T-cell (primary cell): ENCODE measurements around the gene GYS1. TPM values are rescaled to one million over a fixed set of nuclear protein-coding genes. Genes with fewer than 3 reads are reported as not detected.
"Not testable (repeated sequence)": the region's sequence is repeated elsewhere in the genome, so short reads cannot be mapped to it uniquely, and the experiment has no call there.

ENCODE experiments used
- ATAC-seq, 4 experiments: fragments of 200-7000 bp in 3 of 4; fragments of 150-1000 bp in 1 of 4; cut with Tn5 transposase; replicated peaks in 1 of 4; 1 replicate in 3 of 4; 2 replicates in 1 of 4; pipeline ENCODE4 v1.10.0; 2021; ENCODE audit warnings: moderate library complexity in 3 of 4, mild to moderate bottlenecking in 2 of 4, moderate number of reproducible peaks in 1 of 4
- CTCF ChIA-PET, 2 donors: fragments of 300-600 bp; sonication (Branson Sonifier 250); formaldehyde crosslinking; loops; one replicate each; lab custom pipeline; 2022; ENCODE audit warnings: antibody characterized with exemption in 2 of 2; lab: Charles Lee
- POLR2A ChIA-PET, 2 donors: fragments of 300-600 bp; sonication (Branson Sonifier 250); formaldehyde crosslinking; loops; one replicate each; lab custom pipeline; 2022; ENCODE audit warnings: antibody characterized with exemption in 2 of 2; lab: Charles Lee
- DNase-seq, 35 experiments: peaks; one replicate each; pipeline versions ENCODE4 v3.0.0 to v3.0.0-alpha.2; 2013 to 2023
- H3K27ac ChIP-seq: one replicate; pipeline ENCODE4 v1.5.1; 2013; ENCODE audit warnings: low read length
- H3K27me3 ChIP-seq, 2 experiments: replicated peaks in 1 of 2; 1 replicate in 1 of 2; 2 replicates in 1 of 2; pipeline versions ENCODE4 v1.6.1 to v1.7.0; 2013; ENCODE audit warnings: low read length in 1 of 2, mixed read lengths in 1 of 2; ENCODE audit not compliant: control insufficient read depth in 2 of 2, insufficient read depth in 2 of 2; ENCODE audit errors: extremely low read depth in 1 of 2
- H3K36me3 ChIP-seq, 2 donors: 1 replicate in 1 of 2; 2 replicates in 1 of 2; pipeline versions ENCODE4 v1.6.1 to v1.7.0; 2013; ENCODE audit warnings: low read length in 1 of 2; ENCODE audit not compliant: control insufficient read depth in 2 of 2, insufficient read depth in 1 of 2; ENCODE audit errors: extremely low read depth in 1 of 2
- H3K4me1 ChIP-seq, 2 experiments: 1 replicate in 1 of 2; 2 replicates in 1 of 2; pipeline versions ENCODE4 v1.6.1 to v1.7.0; 2013; ENCODE audit warnings: low read length in 2 of 2, mixed read lengths in 1 of 2; ENCODE audit not compliant: insufficient read depth in 2 of 2, control insufficient read depth in 1 of 2; ENCODE audit errors: extremely low read depth in 1 of 2
- H3K4me3 ChIP-seq, 2 donors: 1 replicate in 1 of 2; 2 replicates in 1 of 2; pipeline versions ENCODE4 v1.5.1 to v1.7.0; 2013; ENCODE audit warnings: mild to moderate bottlenecking in 2 of 2, low read length in 1 of 2, moderate library complexity in 1 of 2; ENCODE audit not compliant: control insufficient read depth in 1 of 2; ENCODE audit errors: extremely low read depth in 1 of 2
- H3K9me3 ChIP-seq: 2 replicates; pipeline ENCODE4 v1.7.0; 2013
- H3K27ac Mint-ChIP-seq, 2 donors: one replicate each; pipeline ENCODE4 v1.8.0; 2020 to 2021; ENCODE audit warnings: mild to moderate bottlenecking in 2 of 2, mixed read lengths in 2 of 2
- H3K27me3 Mint-ChIP-seq, 2 donors: one replicate each; pipeline ENCODE4 v1.8.0; 2021 to 2022; ENCODE audit warnings: mixed read lengths in 2 of 2
- H3K36me3 Mint-ChIP-seq: one replicate; pipeline ENCODE4 v1.8.0; 2021; ENCODE audit warnings: mixed read lengths
- H3K4me1 Mint-ChIP-seq, 3 donors: one replicate each; pipeline ENCODE4 v1.8.0; 2020 to 2022; ENCODE audit warnings: mixed read lengths in 3 of 3, mild to moderate bottlenecking in 1 of 3
- H3K4me3 Mint-ChIP-seq, 3 donors: one replicate each; pipeline ENCODE4 v1.8.0; 2020 to 2022; ENCODE audit warnings: mild to moderate bottlenecking in 3 of 3, mixed read lengths in 3 of 3, moderate library complexity in 3 of 3
- H3K9me3 Mint-ChIP-seq, 3 donors: one replicate each; pipeline ENCODE4 v1.8.0; 2020 to 2022; ENCODE audit warnings: mixed read lengths in 3 of 3
- WGBS: methylation state at CpG from one replicate; pipeline ENCODE4 v1.1.5; 2013; ENCODE audit warnings: missing lambda C conversion rate; ENCODE audit not compliant: insufficient coverage; 5-methylcytosine and 5-hydroxymethylcytosine counted together
- total RNA-seq, 35 experiments: library from RNA in 6 of 35; stranded (reverse) in 6 of 35; fragments of 120-200 nt in 1 of 35; gene quantifications; one replicate each; pipeline versions ENCODE4 v1.2.1 to v1.2.4 and lab custom pipeline; 2013 to 2026

Gene GYS1
- total RNA-seq, 5 donors from 2014 or later (not counting 1 experiment from before 2014, with no cell fraction given) = 28.1 to 58.9 (median 52.4) TPM

- H3K4me3 ChIP-seq, H3K27me3 Mint-ChIP-seq, CTCF ChIA-PET, H3K4me1 ChIP-seq, H3K27me3 ChIP-seq, POLR2A ChIA-PET, H3K27ac Mint-ChIP-seq, H3K4me1 Mint-ChIP-seq, H3K4me3 Mint-ChIP-seq, H3K9me3 ChIP-seq, H3K36me3 Mint-ChIP-seq, H3K27ac ChIP-seq, H3K36me3 ChIP-seq, ATAC-seq, H3K9me3 Mint-ChIP-seq: not testable (repeated sequence)
- DNase-seq = peak in 10 of 35 experiments; percentile 12 to 50 (median 30)
- WGBS = 29% methylated on average over 4 of the region's 18 CpGs
These were observed 43.7 kb upstream of the GYS1 start, which contains the start of gene CGB1 for GRCh38 chr19:49036815-49037214. Gene CGB1 (minus strand): TSS chr19:49036895. CDS start chr19:49036711, 184 bp downstream.

GRCh38 chr19:49031642-49032301 is 38.7 kb upstream of the GYS1 start, which contains the start of gene CGB2:
Gene CGB2 (plus strand): TSS chr19:49031890. CDS start chr19:49032096, 206 bp downstream.
- H3K36me3 Mint-ChIP-seq, H3K4me1 Mint-ChIP-seq, POLR2A ChIA-PET, H3K4me3 ChIP-seq, H3K4me3 Mint-ChIP-seq, H3K36me3 ChIP-seq, H3K9me3 ChIP-seq, H3K4me1 ChIP-seq, H3K27me3 ChIP-seq, H3K9me3 Mint-ChIP-seq, H3K27ac ChIP-seq: not testable (repeated sequence)
- ATAC-seq (peak in 2 of 4 experiments; percentile 65 to 73), DNase-seq (peak in 31 of 35 experiments; percentile 17 to 71 (median 37))
- CTCF ChIA-PET = interaction anchor here in 1 of 2 donors (0.5 kb wide), 1 partner anchor 35 kb away, joined by 3 read pairs; no protein-coding TSS in a partner anchor
- Mint-ChIP-seq H3K27me3 (peaks cover 4 to 13% of the 10 kb centered on the region in 2 donors), H3K27ac (peak within 1 kb of the TSS in 1 of 2 donors; percentile 22)
- WGBS = 93% methylated on average over 2 of the region's 28 CpGs

GRCh38 chr19:49030323-49030722 is 37.2 kb upstream of the GYS1 start:
- H3K4me1 Mint-ChIP-seq, H3K36me3 Mint-ChIP-seq, DNase-seq, H3K4me3 Mint-ChIP-seq, H3K4me1 ChIP-seq, H3K9me3 Mint-ChIP-seq, H3K9me3 ChIP-seq, H3K4me3 ChIP-seq, CTCF ChIA-PET, H3K27me3 ChIP-seq, H3K27ac Mint-ChIP-seq, POLR2A ChIA-PET, H3K36me3 ChIP-seq, H3K27ac ChIP-seq, ATAC-seq: not testable (repeated sequence)
- no CpG with 5 or more reads among the region's 8 CpGs for WGBS
- peaks cover 4 to 12% of the 10 kb centered on the region in 2 donors for H3K27me3 Mint-ChIP-seq

DNA sequence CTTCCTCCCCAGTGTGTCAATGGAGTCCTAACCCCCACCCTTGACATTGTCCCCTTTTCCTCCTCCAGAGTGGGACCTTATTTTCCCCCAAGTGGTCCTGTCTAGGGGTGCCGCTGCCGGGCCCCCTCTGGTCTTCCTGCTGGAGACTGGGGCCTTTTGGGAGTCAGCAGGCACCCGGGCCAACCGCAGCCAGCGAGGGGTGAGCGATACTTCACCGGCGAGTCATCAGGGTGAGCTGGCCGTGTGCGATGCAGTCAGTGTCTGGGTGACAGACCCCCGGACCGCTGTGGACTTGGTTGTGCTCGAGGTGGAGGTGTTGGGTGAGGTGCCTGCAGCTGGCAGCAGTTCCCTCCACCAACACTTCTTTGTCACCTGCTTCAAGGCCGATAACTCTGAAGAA is 36.6 kb upstream of the GYS1 start:
- WGBS = 100% methylated on average over 7 of the region's 14 CpGs
- H3K4me1 ChIP-seq, DNase-seq, H3K36me3 ChIP-seq, H3K4me3 ChIP-seq, H3K4me1 Mint-ChIP-seq, ATAC-seq, H3K9me3 ChIP-seq, H3K27ac Mint-ChIP-seq, H3K9me3 Mint-ChIP-seq, POLR2A ChIA-PET, H3K36me3 Mint-ChIP-seq, H3K27ac ChIP-seq, CTCF ChIA-PET, H3K4me3 Mint-ChIP-seq, H3K27me3 ChIP-seq: not testable (repeated sequence)
- H3K27me3 Mint-ChIP-seq = peaks cover 4 to 11% of the 10 kb centered on the region in 2 donors

DNA sequence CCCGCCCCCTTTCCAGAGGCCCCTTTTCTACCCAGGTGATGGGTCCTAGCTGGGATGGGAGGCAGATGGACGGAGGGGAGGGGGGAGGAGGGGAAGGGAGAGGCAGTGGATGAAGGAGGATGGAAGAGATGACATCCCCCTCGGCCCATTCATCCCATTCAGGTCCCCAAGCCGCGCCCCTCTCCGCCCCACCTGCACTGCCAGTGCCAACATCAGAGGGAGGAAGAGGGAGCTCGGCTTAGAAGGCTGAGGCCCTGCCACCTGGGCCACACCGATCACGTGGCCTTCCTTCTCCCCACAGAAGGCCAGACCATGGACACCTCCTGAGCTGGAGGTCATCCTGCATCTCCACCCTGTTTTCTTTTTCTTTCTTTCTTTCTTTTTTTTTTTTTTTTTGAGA is 35.6 kb upstream of the GYS1 start:
- ATAC-seq, H3K27ac ChIP-seq, H3K27me3 ChIP-seq, H3K4me1 Mint-ChIP-seq, CTCF ChIA-PET, H3K27ac Mint-ChIP-seq, H3K4me3 Mint-ChIP-seq, H3K4me1 ChIP-seq, DNase-seq, POLR2A ChIA-PET, H3K4me3 ChIP-seq, H3K36me3 Mint-ChIP-seq, H3K36me3 ChIP-seq, H3K9me3 ChIP-seq, H3K9me3 Mint-ChIP-seq: not testable (repeated sequence)
- peaks cover 4 to 11% of the 10 kb centered on the region in 2 donors for H3K27me3 Mint-ChIP-seq
- WGBS = no CpG with 5 or more reads among the region's 9 CpGs

GRCh38 chr19:49025599-49025998 is 32.5 kb upstream of the GYS1 start:
- POLR2A ChIA-PET, H3K27me3 ChIP-seq, H3K27ac Mint-ChIP-seq, H3K9me3 ChIP-seq, H3K36me3 Mint-ChIP-seq, H3K4me3 Mint-ChIP-seq, H3K27ac ChIP-seq, H3K36me3 ChIP-seq, H3K9me3 Mint-ChIP-seq, ATAC-seq, H3K27me3 Mint-ChIP-seq, CTCF ChIA-PET, H3K4me1 ChIP-seq, H3K4me3 ChIP-seq, DNase-seq, H3K4me1 Mint-ChIP-seq: not testable (repeated sequence)
- 88% methylated on average over 7 of the region's 23 CpGs for WGBS
